ENCODE data around the gene RBM43. TPM values are rescaled to one million over a fixed set of nuclear protein-coding genes. Genes with fewer than 3 reads are reported as not detected.
"Not testable (repeated sequence)": the region's sequence is repeated elsewhere in the genome, so short reads cannot be mapped to it uniquely, and the experiment has no call there.

Gene RBM43
- total and polyA plus RNA-seq, 4 donors, result 3.0 to 17.8 (median 5.7) TPM

GRCh38 chr2:151238527-151239487 lies 22.9 kb downstream of the RBM43 start:
- 13 to 16% methylated on average over 6 of the region's 6 CpGs for WGBS, 2 donors
- no peak overlapping the region for H3K9ac ChIP-seq (ENCODE audit: insufficient read depth in 1 of 2, low read length in 2 of 2)
- no peaks in the 10 kb centered on the region for H3K9me3 ChIP-seq (ENCODE audit: control insufficient read depth in 4 of 4, insufficient read depth in 3 of 4, low read length in 3 of 4)
- peaks cover 0 to 5% (median 0%) of the 10 kb centered on the region in 5 donors for H3K4me1 ChIP-seq (ENCODE audit: control insufficient read depth in 5 of 5, insufficient read depth in 5 of 5, low read length in 5 of 5)
- no peaks in the 10 kb centered on the region for H3K36me3 ChIP-seq (ENCODE audit: control insufficient read depth in 4 of 4, insufficient read depth in 4 of 4, low read length in 4 of 4)
- no peaks in the 10 kb centered on the region for H3K27me3 ChIP-seq (ENCODE audit: control insufficient read depth in 3 of 3, insufficient read depth in 3 of 3, low read length in 2 of 3)
- no peak overlapping the region for H3K27ac ChIP-seq (ENCODE audit: low read depth in 1 of 2, low read length in 1 of 2)
- TF ChIP-seq CTCF (IDR thresholded peaks at IDR 0.05; ENCODE audit: control extremely low read depth, extremely low read depth), result peak; percentile 74
- DNase-seq (peak; percentile 80 to 93 (median 90)), ATAC-seq (ENCODE audit: insufficient read depth, low FRiP score) (peak; percentile 88)
- no peak overlapping the region for H3K4me3 ChIP-seq

- no peak overlapping the region for H3K27ac ChIP-seq (ENCODE audit: low read depth in 1 of 2, low read length in 1 of 2)
- no peak for DNase-seq
- H3K4me3 ChIP-seq, result no peak overlapping the region
- H3K4me1 ChIP-seq (ENCODE audit: control insufficient read depth in 5 of 5, insufficient read depth in 5 of 5, low read length in 5 of 5), result peaks cover 0 to 5% (median 0%) of the 10 kb centered on the region in 5 donors
- no peaks in the 10 kb centered on the region for H3K9me3 ChIP-seq (ENCODE audit: control insufficient read depth in 4 of 4, insufficient read depth in 3 of 4, low read length in 3 of 4)
- 70 to 76% methylated on average over 4 of the region's 4 CpGs for WGBS, 2 donors
- H3K9ac ChIP-seq (ENCODE audit: insufficient read depth in 1 of 2, low read length in 2 of 2), result no peak overlapping the region
- TF ChIP-seq CTCF (IDR thresholded peaks at IDR 0.05; ENCODE audit: control extremely low read depth, extremely low read depth), result no peak
- ATAC-seq (ENCODE audit: insufficient read depth, low FRiP score), result no peak
- H3K36me3 ChIP-seq (ENCODE audit: control insufficient read depth in 4 of 4, insufficient read depth in 4 of 4, low read length in 4 of 4), result no peaks in the 10 kb centered on the region
- no peaks in the 10 kb centered on the region for H3K27me3 ChIP-seq (ENCODE audit: control insufficient read depth in 3 of 3, insufficient read depth in 3 of 3, low read length in 2 of 3)
Measured at GRCh38 chr2:151237422-151238025, 24.1 kb downstream of the RBM43 start.

GRCh38 chr2:151233760-151234159 lies 27.9 kb downstream of the RBM43 start:
- not testable (repeated sequence) for H3K27me3 ChIP-seq (ENCODE audit: control insufficient read depth in 3 of 3, insufficient read depth in 3 of 3, low read length in 2 of 3); H3K27ac ChIP-seq (ENCODE audit: low read depth in 1 of 2, low read length in 1 of 2); ATAC-seq (ENCODE audit: insufficient read depth, low FRiP score); H3K4me3 ChIP-seq; H3K36me3 ChIP-seq (ENCODE audit: control insufficient read depth in 4 of 4, insufficient read depth in 4 of 4, low read length in 4 of 4); H3K9ac ChIP-seq (ENCODE audit: insufficient read depth in 1 of 2, low read length in 2 of 2); H3K4me1 ChIP-seq (ENCODE audit: control insufficient read depth in 5 of 5, insufficient read depth in 5 of 5, low read length in 5 of 5); H3K9me3 ChIP-seq (ENCODE audit: control insufficient read depth in 4 of 4, insufficient read depth in 3 of 4, low read length in 3 of 4); DNase-seq
- 95 to 99% methylated on average over 3 of the region's 3 CpGs for WGBS, 2 donors

GRCh38 chr2:151233288-151233687 lies 28.4 kb downstream of the RBM43 start:
- not testable (repeated sequence) for H3K9me3 ChIP-seq (ENCODE audit: control insufficient read depth in 4 of 4, insufficient read depth in 3 of 4, low read length in 3 of 4); H3K27ac ChIP-seq (ENCODE audit: low read depth in 1 of 2, low read length in 1 of 2); H3K4me1 ChIP-seq (ENCODE audit: control insufficient read depth in 5 of 5, insufficient read depth in 5 of 5, low read length in 5 of 5); H3K9ac ChIP-seq (ENCODE audit: insufficient read depth in 1 of 2, low read length in 2 of 2); H3K27me3 ChIP-seq (ENCODE audit: control insufficient read depth in 3 of 3, insufficient read depth in 3 of 3, low read length in 2 of 3); H3K4me3 ChIP-seq; ATAC-seq (ENCODE audit: insufficient read depth, low FRiP score); H3K36me3 ChIP-seq (ENCODE audit: control insufficient read depth in 4 of 4, insufficient read depth in 4 of 4, low read length in 4 of 4); DNase-seq
- 96 to 99% methylated on average over 2 of the region's 2 CpGs for WGBS, 2 donors

All from lung (tissue), 12 donors.